Smooth muscle cell (in vitro differentiated cells): Measurements from ENCODE around the gene VAPA. TPM values are rescaled to one million over a fixed set of nuclear protein-coding genes. Genes with fewer than 3 reads are reported as not detected.

Experiments
- DNase-seq: peaks from one replicate; lab custom pipeline; 2025; ENCODE audit not compliant: unreplicated experiment; lab: John Stamatoyannopoulos, UW
- H2AFZ ChIP-seq: fragments of 200-600 bp; sonication (generic); 2 replicates; pipeline ENCODE4 v1.6.0; 2016; ENCODE audit warnings: antibody characterized with exemption, low read depth, mild to moderate bottlenecking
- H3F3A ChIP-seq: fragments of 200-600 bp; sonication (generic); 2 replicates; pipeline ENCODE4 v1.6.0; 2017; ENCODE audit warnings: antibody characterized with exemption, low read depth
- H3K27ac ChIP-seq: fragments of 200-600 bp; sonication (generic); 2 replicates; pipeline ENCODE4 v1.5.1; 2016; ENCODE audit warnings: low read depth, mild to moderate bottlenecking
- H3K27me3 ChIP-seq: fragments of 200-600 bp; sonication (generic); 2 replicates; pipeline ENCODE4 v1.6.1; 2016; ENCODE audit warnings: low read depth, mild to moderate bottlenecking
- H3K36me3 ChIP-seq: fragments of 200-600 bp; sonication (generic); 2 replicates; pipeline ENCODE4 v1.5.1; 2016; ENCODE audit warnings: low read depth
- H3K4me1 ChIP-seq: fragments of 200-600 bp; sonication (generic); 2 replicates; pipeline ENCODE4 v1.5.1; 2016; ENCODE audit warnings: low read depth
- H3K4me2 ChIP-seq: fragments of 200-600 bp; sonication (generic); 2 replicates; pipeline ENCODE4 v1.6.0; 2016; ENCODE audit warnings: mild to moderate bottlenecking
- H3K4me3 ChIP-seq: fragments of 200-600 bp; sonication (generic); 2 replicates; pipeline ENCODE4 v1.5.1; 2016; ENCODE audit warnings: mild to moderate bottlenecking
- H3K79me2 ChIP-seq: fragments of 200-600 bp; sonication (generic); 2 replicates; pipeline ENCODE4 v1.6.0; 2016; ENCODE audit warnings: low read depth, mild to moderate bottlenecking
- H3K9ac ChIP-seq: fragments of 200-600 bp; sonication (generic); 2 replicates; pipeline ENCODE4 v1.6.0; 2016; ENCODE audit warnings: low read depth
- H3K9me3 ChIP-seq: fragments of 200-600 bp; sonication (generic); replicated peaks from 2 replicates; pipeline ENCODE4 v1.5.1; 2016; ENCODE audit warnings: low read depth
- H4K20me1 ChIP-seq: fragments of 200-600 bp; sonication (generic); 2 replicates; pipeline ENCODE4 v1.6.0; 2016; ENCODE audit warnings: low read depth
- WGBS: methylation state at CpG from one replicate; pipeline ENCODE4 v1.1.7; 2016; ENCODE audit warnings: low lambda C conversion rate; 5-methylcytosine and 5-hydroxymethylcytosine counted together
- polyA plus RNA-seq: library from polyadenylated mRNA; unstranded; fragments of >200 nt; fragmentation: Nextera tagmentation; extraction: Ambion mirVana; gene quantifications from 2 replicates; pipeline ENCODE4 v1.2.1, GENCODE V29; 2016
- total RNA-seq: library from RNA; depleted of rRNA; stranded (reverse); fragments of >200 nt; gene quantifications from 2 replicates; pipeline ENCODE4 v1.2.3, GENCODE V29; 2014
- TF ChIP-seq, protein P1 (sequence below): fragments of 200-600 bp; sonication (generic); IDR thresholded peaks from 2 replicates; pipeline ENCODE4 v1.5.1; 2017; ENCODE audit warnings: borderline replicate concordance, mild to moderate bottlenecking, antibody characterized with exemption; ENCODE audit not compliant: insufficient read depth, poor library complexity, severe bottlenecking

The VAPA gene, protein sequence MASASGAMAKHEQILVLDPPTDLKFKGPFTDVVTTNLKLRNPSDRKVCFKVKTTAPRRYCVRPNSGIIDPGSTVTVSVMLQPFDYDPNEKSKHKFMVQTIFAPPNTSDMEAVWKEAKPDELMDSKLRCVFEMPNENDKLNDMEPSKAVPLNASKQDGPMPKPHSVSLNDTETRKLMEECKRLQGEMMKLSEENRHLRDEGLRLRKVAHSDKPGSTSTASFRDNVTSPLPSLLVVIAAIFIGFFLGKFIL
- total RNA-seq (350 and 386 TPM in 2 replicates), polyA plus RNA-seq (315 and 334 TPM in 2 replicates)

- H3K79me2 ChIP-seq: peaks cover 46% of the 10 kb centered on the region
- peak within 1 kb of the TSS; percentile 85 for H3K4me3 ChIP-seq
- H3K27me3 ChIP-seq: no peaks in the 10 kb centered on the region
- H3K4me2 ChIP-seq: peak within 1 kb of the TSS; percentile 88
- peaks cover 41% of the 10 kb centered on the region for H4K20me1 ChIP-seq
- peak within 1 kb of the TSS; percentile 53 for H2AFZ ChIP-seq
- H3K9ac ChIP-seq: peak within 1 kb of the TSS; percentile 100
- peak within 1 kb of the TSS; percentile 100 for H3K27ac ChIP-seq
- no peaks in the 10 kb centered on the region for H3K9me3 ChIP-seq
- TF ChIP-seq, protein P1, sequence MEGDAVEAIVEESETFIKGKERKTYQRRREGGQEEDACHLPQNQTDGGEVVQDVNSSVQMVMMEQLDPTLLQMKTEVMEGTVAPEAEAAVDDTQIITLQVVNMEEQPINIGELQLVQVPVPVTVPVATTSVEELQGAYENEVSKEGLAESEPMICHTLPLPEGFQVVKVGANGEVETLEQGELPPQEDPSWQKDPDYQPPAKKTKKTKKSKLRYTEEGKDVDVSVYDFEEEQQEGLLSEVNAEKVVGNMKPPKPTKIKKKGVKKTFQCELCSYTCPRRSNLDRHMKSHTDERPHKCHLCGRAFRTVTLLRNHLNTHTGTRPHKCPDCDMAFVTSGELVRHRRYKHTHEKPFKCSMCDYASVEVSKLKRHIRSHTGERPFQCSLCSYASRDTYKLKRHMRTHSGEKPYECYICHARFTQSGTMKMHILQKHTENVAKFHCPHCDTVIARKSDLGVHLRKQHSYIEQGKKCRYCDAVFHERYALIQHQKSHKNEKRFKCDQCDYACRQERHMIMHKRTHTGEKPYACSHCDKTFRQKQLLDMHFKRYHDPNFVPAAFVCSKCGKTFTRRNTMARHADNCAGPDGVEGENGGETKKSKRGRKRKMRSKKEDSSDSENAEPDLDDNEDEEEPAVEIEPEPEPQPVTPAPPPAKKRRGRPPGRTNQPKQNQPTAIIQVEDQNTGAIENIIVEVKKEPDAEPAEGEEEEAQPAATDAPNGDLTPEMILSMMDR: no peak
- H3K4me1 ChIP-seq: peaks cover 26% of the 10 kb centered on the region
- H3F3A ChIP-seq: no peaks in the 10 kb centered on the region
- WGBS: under 1% methylated on average over 54 of the region's 87 CpGs
- no peaks in the 10 kb centered on the region for H3K36me3 ChIP-seq
- peak; percentile 98 for DNase-seq
These were observed at the start of gene VAPA for GRCh38 chr18:9913526-9914333. Gene VAPA (plus strand): TSS chr18:9914016. CDS start chr18:9914257, 241 bp downstream.

- H3K27ac ChIP-seq: no peak overlapping the region
- H3K4me3 ChIP-seq: no peak overlapping the region
- peaks cover 17% of the 10 kb centered on the region for H3K4me1 ChIP-seq
- no peaks in the 10 kb centered on the region for H4K20me1 ChIP-seq
- no peaks in the 10 kb centered on the region for H3K79me2 ChIP-seq
- TF ChIP-seq, protein P1: no peak
- H3K4me2 ChIP-seq: no peak overlapping the region
- H3F3A ChIP-seq: peaks cover 32% of the 10 kb centered on the region
- H3K36me3 ChIP-seq: no peaks in the 10 kb centered on the region
- H3K9ac ChIP-seq: no peak overlapping the region
- H3K9me3 ChIP-seq: no peaks in the 10 kb centered on the region
- H2AFZ ChIP-seq: no peak overlapping the region
- no peaks in the 10 kb centered on the region for H3K27me3 ChIP-seq
- over 99% methylated on average over 7 of the region's 7 CpGs for WGBS
- DNase-seq: no peak
These were observed 47.9 kb upstream of the VAPA start for GRCh38 chr18:9865764-9866490.

GRCh38 chr18:9866627-9867026 lies 47.2 kb upstream of the VAPA start:
- Histone ChIP-seq H3K9ac (no peak overlapping the region), H3K4me1 (peaks cover 17% of the 10 kb centered on the region), H4K20me1 (no peaks in the 10 kb centered on the region), H3K4me2 (no peak overlapping the region), H2AFZ (no peak overlapping the region), H3F3A (peaks cover 32% of the 10 kb centered on the region), H3K27ac (no peak overlapping the region), H3K9me3 (no peaks in the 10 kb centered on the region), H3K4me3 (no peak overlapping the region), H3K27me3 (no peaks in the 10 kb centered on the region), H3K36me3 (no peaks in the 10 kb centered on the region), H3K79me2 (no peaks in the 10 kb centered on the region)
- TF ChIP-seq, protein P1: no peak
- WGBS: 71% methylated on average over 3 of the region's 3 CpGs
- DNase-seq: no peak
